Measurements from ENCODE around the gene GRAMD1B.

DNA sequence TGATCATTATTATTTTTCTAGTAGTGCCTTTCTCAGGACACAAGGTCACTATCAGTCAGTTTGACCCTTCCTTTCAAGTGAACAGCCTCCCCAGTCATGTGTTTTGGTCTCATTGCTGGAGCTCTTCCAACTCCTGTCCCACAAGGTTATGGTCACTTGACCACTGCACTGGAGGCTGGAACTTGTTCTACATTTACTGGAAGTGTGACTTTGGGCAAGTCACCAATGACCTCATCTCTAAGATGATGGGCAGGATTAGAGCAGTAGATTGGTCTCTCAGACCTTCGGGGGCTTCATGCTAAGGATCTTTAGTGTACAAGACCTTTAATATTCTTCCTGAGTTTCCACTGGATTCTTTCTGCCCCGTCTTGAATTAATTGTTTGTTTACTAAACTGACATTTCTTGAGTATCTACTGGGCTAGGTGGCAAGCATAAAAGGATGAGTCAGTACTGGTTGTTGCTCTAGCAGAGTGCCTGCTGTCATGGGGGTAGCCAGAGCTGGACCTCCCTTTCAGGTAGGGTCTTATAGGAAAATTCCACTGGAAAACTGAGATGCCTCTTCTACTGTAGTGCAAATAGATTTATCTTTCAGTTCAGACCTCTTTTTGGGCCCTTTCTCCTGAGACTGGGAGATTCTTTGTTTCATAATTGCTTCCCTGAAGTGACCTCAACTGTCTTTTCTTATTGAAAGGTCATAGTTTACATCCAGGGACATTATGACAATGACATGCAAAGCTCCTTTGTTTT, 106.8 kb downstream of the GRAMD1B start:
- TF ChIP-seq, protein P1, sequence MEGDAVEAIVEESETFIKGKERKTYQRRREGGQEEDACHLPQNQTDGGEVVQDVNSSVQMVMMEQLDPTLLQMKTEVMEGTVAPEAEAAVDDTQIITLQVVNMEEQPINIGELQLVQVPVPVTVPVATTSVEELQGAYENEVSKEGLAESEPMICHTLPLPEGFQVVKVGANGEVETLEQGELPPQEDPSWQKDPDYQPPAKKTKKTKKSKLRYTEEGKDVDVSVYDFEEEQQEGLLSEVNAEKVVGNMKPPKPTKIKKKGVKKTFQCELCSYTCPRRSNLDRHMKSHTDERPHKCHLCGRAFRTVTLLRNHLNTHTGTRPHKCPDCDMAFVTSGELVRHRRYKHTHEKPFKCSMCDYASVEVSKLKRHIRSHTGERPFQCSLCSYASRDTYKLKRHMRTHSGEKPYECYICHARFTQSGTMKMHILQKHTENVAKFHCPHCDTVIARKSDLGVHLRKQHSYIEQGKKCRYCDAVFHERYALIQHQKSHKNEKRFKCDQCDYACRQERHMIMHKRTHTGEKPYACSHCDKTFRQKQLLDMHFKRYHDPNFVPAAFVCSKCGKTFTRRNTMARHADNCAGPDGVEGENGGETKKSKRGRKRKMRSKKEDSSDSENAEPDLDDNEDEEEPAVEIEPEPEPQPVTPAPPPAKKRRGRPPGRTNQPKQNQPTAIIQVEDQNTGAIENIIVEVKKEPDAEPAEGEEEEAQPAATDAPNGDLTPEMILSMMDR (conservative IDR thresholded peaks at IDR 0.05; ENCODE audit: low read length): no peak
- no peak for TF ChIP-seq EZH2phosphoT487 (IDR thresholded peaks at IDR 0.05; ENCODE audit: borderline replicate concordance)

All from Loucy (cell line).